HL-60 (cell line): ENCODE measurements around the gene STMP1.
A peak's percentile ranks its signal among the peaks of the same experiment; 100 is the strongest.

Experiments
- DNase-seq, 2 experiments: peaks; one replicate each; pipeline ENCODE4 v3.0.0-alpha.2; 2010 to 2020; ENCODE audit warnings: low read depth in 1 of 2, low spot score in 1 of 2
- H3K27ac ChIP-seq: fragments of 250-450 bp; sonication (Bioruptor Pico); replicated peaks from 2 replicates; pipeline ENCODE4 v1.5.1; 2020; ENCODE audit warnings: mild to moderate bottlenecking, moderate library complexity
- H3K27me3 ChIP-seq: fragments of 250-450 bp; sonication (Bioruptor Pico); 2 replicates; pipeline ENCODE4 v1.5.1; 2021; ENCODE audit warnings: mild to moderate bottlenecking, moderate library complexity; ENCODE audit not compliant: insufficient read depth, poor library complexity, severe bottlenecking
- H3K4me3 ChIP-seq: replicated peaks from 2 replicates; pipeline ENCODE4 v1.5.1; 2011; ENCODE audit warnings: mild to moderate bottlenecking, control low read depth, low read length; ENCODE audit not compliant: insufficient read depth
- GABPA ChIP-seq: IDR thresholded peaks from 2 replicates; pipeline ENCODE4 v1.6.1; 2012; ENCODE audit warnings: low read depth
- POLR2AphosphoS5 ChIP-seq: IDR thresholded peaks from 2 replicates; pipeline ENCODE4 v1.6.1; 2012; ENCODE audit warnings: low read depth
- SPI1 ChIP-seq: IDR thresholded peaks from 2 replicates; pipeline ENCODE4 v1.6.1; 2012; ENCODE audit warnings: low read depth, mild to moderate bottlenecking, borderline replicate concordance
- TF ChIP-seq, protein P1 (sequence below): IDR thresholded peaks from one replicate; pipeline ENCODE4 v1.5.1; 2011; ENCODE audit warnings: low read length, control low read depth, inconsistent platforms; ENCODE audit not compliant: insufficient read depth
- TF ChIP-seq, protein P2 (sequence below): IDR thresholded peaks from 2 replicates; pipeline ENCODE4 v1.6.1; 2012; ENCODE audit warnings: low read depth; ENCODE audit not compliant: insufficient replicate concordance

STMP1 gene

DNA sequence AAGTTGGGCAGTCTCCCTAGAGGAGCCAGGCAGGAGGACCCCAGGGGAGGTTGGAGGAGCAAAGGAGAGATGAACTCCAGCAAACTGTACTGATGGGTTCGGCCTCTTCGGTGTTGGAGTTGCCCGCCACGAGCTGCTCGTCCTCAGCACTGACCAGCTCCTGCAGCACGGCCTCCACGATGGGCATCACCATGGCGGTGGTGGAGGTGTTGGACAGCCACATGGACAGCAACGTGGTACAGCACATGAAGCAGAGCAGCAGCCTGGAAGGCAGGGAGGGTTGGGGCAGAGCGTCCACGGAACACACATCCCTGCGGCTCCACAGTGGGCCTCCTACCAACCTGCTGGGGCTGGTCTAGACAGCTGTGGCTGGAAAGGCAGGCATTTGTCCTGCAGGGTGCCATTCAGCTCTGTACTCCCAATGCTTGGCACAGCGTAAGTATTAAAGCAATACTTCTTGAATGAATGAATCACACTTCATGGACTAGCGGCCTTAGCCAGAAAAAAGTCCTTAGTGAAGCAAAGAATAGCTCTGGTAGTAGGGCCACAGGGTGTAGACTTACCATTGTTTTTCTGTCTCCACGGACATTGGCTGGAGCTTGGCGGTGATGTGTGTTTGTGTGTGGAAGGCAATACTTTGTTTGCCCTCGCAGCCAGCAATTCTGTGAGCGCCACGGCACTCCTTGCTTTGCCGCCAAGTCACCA, 43.9 kb downstream of the STMP1 start:
- Histone ChIP-seq H3K27ac (no peak overlapping the region), H3K4me3 (no peak overlapping the region), H3K27me3 (no peaks in the 10 kb centered on the region)
- TF ChIP-seq GABPA (no peak), SPI1 (no peak), POLR2AphosphoS5 (no peak)
- TF ChIP-seq, protein P1, sequence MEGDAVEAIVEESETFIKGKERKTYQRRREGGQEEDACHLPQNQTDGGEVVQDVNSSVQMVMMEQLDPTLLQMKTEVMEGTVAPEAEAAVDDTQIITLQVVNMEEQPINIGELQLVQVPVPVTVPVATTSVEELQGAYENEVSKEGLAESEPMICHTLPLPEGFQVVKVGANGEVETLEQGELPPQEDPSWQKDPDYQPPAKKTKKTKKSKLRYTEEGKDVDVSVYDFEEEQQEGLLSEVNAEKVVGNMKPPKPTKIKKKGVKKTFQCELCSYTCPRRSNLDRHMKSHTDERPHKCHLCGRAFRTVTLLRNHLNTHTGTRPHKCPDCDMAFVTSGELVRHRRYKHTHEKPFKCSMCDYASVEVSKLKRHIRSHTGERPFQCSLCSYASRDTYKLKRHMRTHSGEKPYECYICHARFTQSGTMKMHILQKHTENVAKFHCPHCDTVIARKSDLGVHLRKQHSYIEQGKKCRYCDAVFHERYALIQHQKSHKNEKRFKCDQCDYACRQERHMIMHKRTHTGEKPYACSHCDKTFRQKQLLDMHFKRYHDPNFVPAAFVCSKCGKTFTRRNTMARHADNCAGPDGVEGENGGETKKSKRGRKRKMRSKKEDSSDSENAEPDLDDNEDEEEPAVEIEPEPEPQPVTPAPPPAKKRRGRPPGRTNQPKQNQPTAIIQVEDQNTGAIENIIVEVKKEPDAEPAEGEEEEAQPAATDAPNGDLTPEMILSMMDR = no peak
- TF ChIP-seq, protein P2, sequence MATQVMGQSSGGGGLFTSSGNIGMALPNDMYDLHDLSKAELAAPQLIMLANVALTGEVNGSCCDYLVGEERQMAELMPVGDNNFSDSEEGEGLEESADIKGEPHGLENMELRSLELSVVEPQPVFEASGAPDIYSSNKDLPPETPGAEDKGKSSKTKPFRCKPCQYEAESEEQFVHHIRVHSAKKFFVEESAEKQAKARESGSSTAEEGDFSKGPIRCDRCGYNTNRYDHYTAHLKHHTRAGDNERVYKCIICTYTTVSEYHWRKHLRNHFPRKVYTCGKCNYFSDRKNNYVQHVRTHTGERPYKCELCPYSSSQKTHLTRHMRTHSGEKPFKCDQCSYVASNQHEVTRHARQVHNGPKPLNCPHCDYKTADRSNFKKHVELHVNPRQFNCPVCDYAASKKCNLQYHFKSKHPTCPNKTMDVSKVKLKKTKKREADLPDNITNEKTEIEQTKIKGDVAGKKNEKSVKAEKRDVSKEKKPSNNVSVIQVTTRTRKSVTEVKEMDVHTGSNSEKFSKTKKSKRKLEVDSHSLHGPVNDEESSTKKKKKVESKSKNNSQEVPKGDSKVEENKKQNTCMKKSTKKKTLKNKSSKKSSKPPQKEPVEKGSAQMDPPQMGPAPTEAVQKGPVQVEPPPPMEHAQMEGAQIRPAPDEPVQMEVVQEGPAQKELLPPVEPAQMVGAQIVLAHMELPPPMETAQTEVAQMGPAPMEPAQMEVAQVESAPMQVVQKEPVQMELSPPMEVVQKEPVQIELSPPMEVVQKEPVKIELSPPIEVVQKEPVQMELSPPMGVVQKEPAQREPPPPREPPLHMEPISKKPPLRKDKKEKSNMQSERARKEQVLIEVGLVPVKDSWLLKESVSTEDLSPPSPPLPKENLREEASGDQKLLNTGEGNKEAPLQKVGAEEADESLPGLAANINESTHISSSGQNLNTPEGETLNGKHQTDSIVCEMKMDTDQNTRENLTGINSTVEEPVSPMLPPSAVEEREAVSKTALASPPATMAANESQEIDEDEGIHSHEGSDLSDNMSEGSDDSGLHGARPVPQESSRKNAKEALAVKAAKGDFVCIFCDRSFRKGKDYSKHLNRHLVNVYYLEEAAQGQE = no peak
- DNase-seq = no peak

DNA sequence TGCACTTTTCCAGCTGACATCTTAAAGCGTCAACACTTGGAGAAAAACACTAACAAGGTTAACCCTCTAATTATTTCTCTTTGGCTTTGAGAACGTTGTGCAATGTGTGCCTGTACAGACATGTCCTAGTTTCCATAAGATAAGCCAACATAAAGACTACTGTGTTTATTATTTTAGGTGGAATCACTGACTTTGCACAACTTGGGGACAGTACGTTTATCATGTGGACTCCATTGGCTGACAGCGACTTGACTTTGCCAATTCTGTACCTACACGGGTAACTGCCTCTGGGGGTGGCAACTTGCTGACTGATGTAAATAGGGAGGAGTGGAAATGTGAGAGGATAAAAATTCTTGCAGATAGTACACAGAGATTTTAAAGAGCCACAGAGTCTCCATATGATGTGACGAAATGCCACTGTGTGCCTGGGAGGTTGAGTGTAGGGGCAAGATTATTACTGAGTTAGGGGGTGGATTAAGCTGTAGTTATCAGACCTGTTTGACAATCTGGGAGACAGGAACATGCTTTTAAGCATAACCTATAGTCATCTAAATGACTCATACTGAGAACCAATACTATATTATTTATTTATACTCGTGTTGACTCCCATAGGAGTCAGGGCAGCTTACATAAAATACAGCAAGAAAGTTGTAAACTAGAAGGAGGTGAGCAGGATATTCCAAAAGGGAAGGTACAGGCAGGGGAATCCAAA, 44.7 kb downstream of the STMP1 start:
- no peak overlapping the region for H3K27ac ChIP-seq
- no peak for DNase-seq
- no peak overlapping the region for H3K4me3 ChIP-seq

DNA sequence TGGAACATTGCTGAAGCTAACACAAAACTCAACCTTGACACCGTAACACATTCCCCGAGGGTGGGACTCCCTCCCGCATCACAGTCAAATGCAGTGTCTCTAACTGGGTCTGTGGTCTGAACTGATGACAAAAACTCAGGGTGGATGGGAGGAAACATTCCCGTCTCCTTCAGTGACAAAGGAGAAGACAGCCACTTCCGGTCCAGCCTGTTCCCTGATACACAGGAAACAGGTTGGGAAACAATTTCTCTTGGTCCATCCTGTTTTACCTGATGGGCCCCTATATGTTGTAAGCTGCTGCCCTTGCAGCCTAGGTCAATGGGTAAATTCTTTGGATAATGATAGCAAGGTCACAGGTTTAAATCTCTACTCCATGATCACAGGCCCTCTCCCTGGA, 45.3 kb downstream of the STMP1 start:
- DNase-seq = peak in 1 of 2 experiments; percentile 6
- no peaks in the 10 kb centered on the region for H3K27me3 ChIP-seq
- TF ChIP-seq POLR2AphosphoS5 = no peak
- TF ChIP-seq, protein P1 = no peak
- TF ChIP-seq, protein P2 = no peak
- TF ChIP-seq SPI1 = no peak
- TF ChIP-seq GABPA = no peak
- no peak overlapping the region for H3K27ac ChIP-seq
- no peak overlapping the region for H3K4me3 ChIP-seq

More for the DNA sequence above, 44.7 kb downstream of the STMP1 start:
- H3K27me3 ChIP-seq = no peaks in the 10 kb centered on the region
- TF ChIP-seq, protein P1 = no peak
- TF ChIP-seq SPI1 (no peak), POLR2AphosphoS5 (no peak), GABPA (no peak)
- TF ChIP-seq, protein P2 = no peak
